Tibial nerve (tissue), 4 donors: Measurements from ENCODE around the gene SRPX2. TPM values are rescaled to one million over a fixed set of nuclear protein-coding genes. Genes with fewer than 3 reads are reported as not detected.

Source experiments
- DNase-seq, 2 donors: peaks; one replicate each; pipeline ENCODE4 v3.0.0-alpha.2; 2019; ENCODE audit warnings: low spot score in 2 of 2
- H3K27ac ChIP-seq, 4 donors: fragments of 200-600 bp; sonication (generic) in 3 of 4; one replicate each; pipeline ENCODE4 v1.5.1; 2017 to 2019; ENCODE audit warnings: mild to moderate bottlenecking in 1 of 4
- H3K27me3 ChIP-seq, 2 donors: fragments of 200-600 bp; sonication (generic) in 1 of 2; one replicate each; pipeline versions ENCODE4 v1.5.1 to v1.6.0; 2017 to 2019
- H3K36me3 ChIP-seq, 3 donors: fragments of 200-600 bp; sonication (generic); one replicate each; pipeline ENCODE4 v1.5.1; 2018 to 2019
- H3K4me1 ChIP-seq, 4 donors: fragments of 200-600 bp; sonication (generic) in 3 of 4; one replicate each; pipeline ENCODE4 v1.5.1; 2017 to 2019
- H3K4me3 ChIP-seq, 4 donors: fragments of 200-600 bp; sonication (generic) in 3 of 4; one replicate each; pipeline ENCODE4 v1.5.1; 2017 to 2019; ENCODE audit warnings: mild to moderate bottlenecking in 1 of 4, moderate library complexity in 1 of 4
- H3K9me3 ChIP-seq, 4 donors: fragments of 200-600 bp; sonication (generic) in 3 of 4; one replicate each; pipeline ENCODE4 v1.5.1; 2017 to 2019
- CTCF ChIP-seq, 5 experiments: fragments of 200-600 bp in 3 of 5; fragments of 450-650 bp in 2 of 5; sonication (generic) in 3 of 5; IDR thresholded peaks; one replicate each; pipeline ENCODE4 v1.5.1; 2016 to 2019; ENCODE audit warnings: antibody characterized with exemption in 5 of 5, mild to moderate bottlenecking in 3 of 5, moderate library complexity in 2 of 5
- EP300 ChIP-seq, 2 donors: sonication (generic); formaldehyde crosslinking; IDR thresholded peaks; one replicate each; pipeline ENCODE4 v1.6.1; 2017; ENCODE audit warnings: antibody characterized with exemption in 2 of 2, mild to moderate bottlenecking in 1 of 2
- POLR2A ChIP-seq, 2 donors: fragments of 450-650 bp; IDR thresholded peaks; one replicate each; pipeline ENCODE4 v1.6.1; 2017; ENCODE audit warnings: antibody characterized with exemption in 2 of 2, mild to moderate bottlenecking in 2 of 2, moderate library complexity in 2 of 2
- WGBS, 2 donors: methylation state at CpG; one replicate each; pipeline ENCODE4 v1.1.5; 2018; 5-methylcytosine and 5-hydroxymethylcytosine counted together
- total RNA-seq, 4 donors: library from RNA; depleted of rRNA; stranded (reverse); fragments of >200 nt; gene quantifications; one replicate each; pipeline ENCODE4 v1.1.0, GENCODE V29; 2016

The SRPX2 gene
- total RNA-seq, 4 donors from 2014 or later, result 50.0 to 91.2 (median 56.7) TPM

DNA sequence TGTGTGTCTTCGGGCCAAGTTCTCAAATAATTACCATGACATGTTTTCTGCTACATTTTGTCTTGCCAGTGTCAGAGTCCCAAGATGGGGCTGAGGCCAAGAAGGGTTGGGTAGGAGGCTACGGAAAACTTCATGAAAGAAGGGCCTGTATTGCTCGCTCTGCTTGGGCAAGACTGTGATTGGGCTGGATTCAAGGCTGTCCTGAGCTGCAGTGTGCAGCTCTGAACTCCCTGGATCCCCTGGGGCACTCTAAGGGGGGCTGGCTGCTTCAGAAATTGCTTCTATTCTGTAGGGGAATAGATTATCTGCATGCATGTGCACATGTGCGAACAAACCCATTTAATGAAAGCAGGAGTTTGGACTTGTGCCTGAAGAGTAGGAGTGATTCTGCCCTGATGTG lies 21.0 kb upstream of the SRPX2 start:
- H3K27me3 ChIP-seq, result peaks cover 0 to 10% of the 10 kb centered on the region in 2 donors
- no peaks in the 10 kb centered on the region for H3K36me3 ChIP-seq
- DNase-seq, result no peak
- no peak overlapping the region for H3K4me3 ChIP-seq
- H3K27ac ChIP-seq, result peak overlapping the region in 1 of 4 donors; percentile 63
- no peak for TF ChIP-seq POLR2A (IDR thresholded peaks at IDR 0.05)
- no peak for TF ChIP-seq EP300 (IDR thresholded peaks at IDR 0.05)
- TF ChIP-seq CTCF (IDR thresholded peaks at IDR 0.05), result no peak
- H3K9me3 ChIP-seq, result no peaks in the 10 kb centered on the region
- H3K4me1 ChIP-seq, result no peaks in the 10 kb centered on the region
- WGBS, 2 donors, result 26 to 49% methylated on average over 4 of the region's 4 CpGs

DNA sequence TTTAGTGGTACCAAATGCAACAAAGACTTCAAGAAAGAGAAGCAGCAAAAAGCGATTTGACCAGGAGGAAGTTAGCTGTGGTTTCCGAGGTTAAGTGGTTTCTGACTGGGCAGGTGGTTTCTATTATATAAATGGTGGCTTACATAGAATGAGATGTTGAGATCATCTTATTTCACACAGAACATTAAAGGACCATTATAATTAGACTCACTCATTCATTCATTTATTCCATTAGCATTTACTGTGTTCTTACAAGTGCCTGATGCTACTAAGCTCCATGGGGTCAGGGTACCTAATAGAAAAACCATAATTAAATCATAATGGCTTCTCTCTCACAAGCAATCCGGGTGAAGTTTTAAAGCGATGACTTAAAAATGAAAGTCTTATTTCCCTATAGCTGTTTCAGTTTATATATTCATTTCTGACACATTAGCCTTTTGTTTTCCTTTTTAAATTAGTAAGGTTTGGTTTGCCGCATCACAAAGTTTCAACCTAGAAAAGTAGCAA lies 18.0 kb upstream of the SRPX2 start:
- H3K9me3 ChIP-seq, result no peaks in the 10 kb centered on the region
- TF ChIP-seq CTCF (IDR thresholded peaks at IDR 0.05), result no peak
- no peak for TF ChIP-seq EP300 (IDR thresholded peaks at IDR 0.05)
- no peak for TF ChIP-seq POLR2A (IDR thresholded peaks at IDR 0.05)

GRCh38 chrX:100635040-100635439 lies 9.0 kb upstream of the SRPX2 start:
- Histone ChIP-seq H3K27me3 (peaks cover 0 to 37% of the 10 kb centered on the region in 2 donors), H3K4me3 (peak overlapping the region in 1 of 4 donors; percentile 58), H3K9me3 (no peaks in the 10 kb centered on the region), H3K4me1 (no peaks in the 10 kb centered on the region), H3K36me3 (peaks cover 0 to 12% (median 0%) of the 10 kb centered on the region in 3 donors), H3K27ac (peak overlapping the region in 1 of 4 donors; percentile 86)
- WGBS, 2 donors, result 48 to 53% methylated on average over 5 of the region's 5 CpGs
- no peak for TF ChIP-seq EP300 (IDR thresholded peaks at IDR 0.05)
- no peak for TF ChIP-seq CTCF (IDR thresholded peaks at IDR 0.05)
- no peak for TF ChIP-seq POLR2A (IDR thresholded peaks at IDR 0.05)
- DNase-seq, result no peak

More for the DNA sequence above, 18.0 kb upstream of the SRPX2 start:
- H3K4me3 ChIP-seq, result no peak overlapping the region
- H3K36me3 ChIP-seq, result no peaks in the 10 kb centered on the region
- 67 to 69% methylated on average over 5 of the region's 5 CpGs for WGBS, 2 donors
- H3K27ac ChIP-seq, result no peak overlapping the region
- no peak for DNase-seq
- peaks cover 0 to 24% of the 10 kb centered on the region in 2 donors for H3K27me3 ChIP-seq
- H3K4me1 ChIP-seq, result no peaks in the 10 kb centered on the region

DNA sequence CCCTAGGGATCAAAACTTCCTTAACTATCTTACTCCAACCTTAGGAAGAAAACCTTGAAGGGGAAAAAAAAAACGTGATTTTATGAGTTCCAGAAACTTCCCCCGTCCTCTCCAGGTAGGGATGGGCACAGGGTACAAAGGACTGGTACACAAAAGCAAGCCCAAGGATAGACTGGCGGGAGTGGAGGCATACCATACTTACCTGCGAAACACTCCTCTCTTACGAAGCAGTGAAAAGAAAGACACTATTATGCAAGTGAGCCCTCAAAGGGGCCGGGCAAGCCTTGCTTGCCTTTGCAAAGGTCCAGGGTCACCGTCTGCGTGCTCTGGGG lies 8.0 kb upstream of the SRPX2 start:
- Histone ChIP-seq H3K27me3 (peaks cover 0 to 36% of the 10 kb centered on the region in 2 donors), H3K36me3 (peaks cover 0 to 12% (median 0%) of the 10 kb centered on the region in 3 donors), H3K4me3 (peak overlapping the region; percentile 41 to 58 (median 52)), H3K27ac (peak overlapping the region; percentile 40 to 86 (median 76)), H3K9me3 (no peaks in the 10 kb centered on the region), H3K4me1 (no peaks in the 10 kb centered on the region)
- TF ChIP-seq CTCF (IDR thresholded peaks at IDR 0.05) (no peak), EP300 (IDR thresholded peaks at IDR 0.05) (no peak), POLR2A (IDR thresholded peaks at IDR 0.05) (no peak)
- WGBS, 2 donors, result 31 to 45% methylated on average over 8 of the region's 8 CpGs
- no peak for DNase-seq

DNA sequence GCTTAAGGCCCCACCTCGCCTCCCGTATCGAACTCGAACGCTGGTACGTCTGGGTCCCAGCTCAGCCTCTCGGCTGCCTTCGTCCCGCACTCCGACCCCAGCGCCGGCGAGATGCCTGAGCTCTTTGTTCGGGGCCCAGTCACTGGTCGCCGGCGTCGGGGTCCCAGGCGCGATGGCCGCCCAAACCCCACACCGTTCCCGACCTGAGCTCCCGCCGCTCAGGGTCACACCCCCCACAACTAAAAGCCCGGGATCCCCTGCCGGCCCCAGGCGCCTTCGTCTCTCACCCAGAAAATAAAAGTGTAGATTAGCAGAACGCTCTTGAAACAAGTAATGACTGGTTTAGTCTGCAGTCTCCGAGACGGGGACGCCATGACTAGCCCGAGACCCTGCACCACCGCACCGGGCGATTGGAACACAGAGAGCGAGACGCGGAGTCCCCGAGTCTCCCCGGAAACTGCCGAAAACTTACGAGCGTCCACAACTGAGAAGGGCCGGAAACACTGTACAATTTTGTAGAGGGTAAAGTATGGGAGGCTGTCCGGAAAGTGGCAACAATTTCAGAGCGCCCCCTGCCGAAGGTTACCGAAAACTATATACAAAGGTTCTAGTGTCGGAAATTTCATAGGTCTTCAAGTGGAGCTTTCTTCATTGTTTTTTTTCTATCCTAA lies 7.5 kb upstream of the SRPX2 start, which contains the start of gene TSPAN6:
Gene TSPAN6 (minus strand): TSS at position 486 of the 671 bp plus-strand sequence. CDS start 112 bp downstream, at position 374.
- peak within 1 kb of the TSS; percentile 41 to 58 (median 52) for H3K4me3 ChIP-seq
- peaks cover 0 to 38% of the 10 kb centered on the region in 2 donors for H3K27me3 ChIP-seq
- DNase-seq, result peak; percentile 49 to 65
- 1 to 36% methylated on average over 17 to 48 of the region's 51 CpGs for WGBS, 2 donors
- no peaks in the 10 kb centered on the region for H3K4me1 ChIP-seq
- peak within 1 kb of the TSS; percentile 40 to 86 (median 76) for H3K27ac ChIP-seq
- no peaks in the 10 kb centered on the region for H3K9me3 ChIP-seq
- peak in 1 of 2 donors; percentile 38 for TF ChIP-seq EP300 (IDR thresholded peaks at IDR 0.05)
- peak; percentile 43 to 57 (median 53) for TF ChIP-seq CTCF (IDR thresholded peaks at IDR 0.05)
- TF ChIP-seq POLR2A (IDR thresholded peaks at IDR 0.05), result no peak
- peaks cover 0 to 12% (median 0%) of the 10 kb centered on the region in 3 donors for H3K36me3 ChIP-seq
